HG03469 (cell line): ENCODE measurements around the gene AFDN.

ENCODE experiments used
- ATAC-seq: cut with Tn5 transposase; IDR thresholded peaks from one replicate; pipeline ENCODE4 v1.9.1; 2021; ENCODE audit warnings: mild to moderate bottlenecking, moderate library complexity, moderate number of reproducible peaks; ENCODE audit not compliant: unreplicated experiment

The AFDN gene

DNA sequence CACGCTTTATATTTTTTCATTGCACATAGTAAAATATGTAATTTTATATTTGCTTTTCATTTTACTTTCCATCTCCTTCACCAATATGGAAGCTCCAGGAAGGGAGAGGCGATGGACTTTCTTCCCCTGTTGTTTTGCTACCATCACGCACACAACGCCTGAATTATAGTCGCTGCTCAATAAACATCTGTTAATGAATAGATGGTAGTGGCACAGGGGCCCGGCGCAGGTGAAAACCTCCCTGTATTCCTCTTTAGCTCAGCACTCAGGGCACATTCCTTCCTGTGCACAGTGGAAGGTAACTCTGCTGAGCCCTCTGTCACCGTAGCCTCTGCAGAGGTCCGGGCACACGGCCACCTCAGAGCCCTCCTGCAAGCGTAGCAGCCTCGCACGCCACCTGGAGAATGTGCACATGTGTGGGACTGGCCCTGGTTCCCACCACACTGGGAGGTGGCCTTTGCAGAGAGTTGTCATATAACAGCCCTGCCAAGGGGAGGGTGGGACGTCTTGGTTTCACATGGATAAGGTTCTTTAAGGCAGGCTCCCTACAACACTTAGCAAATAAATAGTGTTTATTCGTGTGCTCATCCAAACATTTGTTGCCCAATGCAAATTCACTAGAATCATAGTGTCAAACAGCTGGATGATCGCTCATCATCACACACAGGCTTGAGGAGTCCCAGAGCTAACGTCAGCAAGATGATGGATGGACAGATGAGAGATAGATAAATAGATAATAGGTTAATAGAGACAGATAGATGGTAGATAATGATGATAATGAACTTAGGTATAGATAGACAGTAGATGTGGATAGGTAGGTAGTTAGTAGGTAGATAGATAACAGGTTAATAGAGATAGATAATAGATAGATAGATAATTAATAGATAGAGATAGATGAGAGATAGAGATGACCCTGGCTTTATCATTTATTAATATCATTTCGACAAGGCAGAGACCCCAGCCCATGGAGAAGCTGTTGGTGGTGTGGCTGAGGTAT, 32.3 kb upstream of the AFDN start:
- no peak for ATAC-seq

DNA sequence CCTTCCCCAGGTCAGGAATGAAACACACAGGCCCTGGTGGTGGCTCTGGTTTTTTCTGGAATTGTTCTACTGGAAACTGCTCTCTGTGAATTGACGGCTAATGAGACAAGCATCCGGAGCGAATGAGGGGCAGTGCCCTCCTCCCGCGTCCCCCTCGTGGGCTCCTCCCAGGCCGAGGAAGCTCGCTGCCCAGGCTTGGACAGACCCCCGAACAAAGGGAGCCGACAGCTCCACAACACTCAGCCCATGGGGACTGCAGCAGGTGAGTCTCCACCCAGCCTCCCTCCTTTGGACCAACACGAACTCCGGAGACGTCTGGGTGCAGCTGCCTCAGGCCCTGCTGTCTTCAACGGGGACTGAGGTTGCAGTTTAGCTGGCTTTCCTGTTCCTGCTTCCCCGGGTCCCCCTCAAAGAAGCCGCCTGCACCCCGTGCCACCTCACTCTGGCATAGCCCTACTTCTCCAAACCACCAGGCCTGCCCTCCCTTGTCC, 31.3 kb upstream of the AFDN start:
- ATAC-seq, result no peak

DNA sequence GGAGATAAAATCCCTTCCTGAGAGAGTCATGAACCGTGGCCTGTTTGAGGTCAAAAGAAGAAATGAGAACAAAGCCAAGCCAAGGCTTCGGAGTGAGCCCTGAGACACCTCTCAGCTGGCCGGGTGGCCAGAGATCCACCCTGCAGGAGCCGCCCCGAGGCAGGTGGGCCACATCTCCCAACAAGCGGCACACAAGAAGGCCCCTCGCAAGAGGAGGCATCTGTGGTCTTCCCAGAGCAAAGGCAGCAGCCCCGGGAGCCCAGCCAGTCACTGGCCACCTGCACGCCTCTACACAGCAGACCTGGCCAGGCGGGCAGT, 30.9 kb upstream of the AFDN start:
- ATAC-seq, result no peak

DNA sequence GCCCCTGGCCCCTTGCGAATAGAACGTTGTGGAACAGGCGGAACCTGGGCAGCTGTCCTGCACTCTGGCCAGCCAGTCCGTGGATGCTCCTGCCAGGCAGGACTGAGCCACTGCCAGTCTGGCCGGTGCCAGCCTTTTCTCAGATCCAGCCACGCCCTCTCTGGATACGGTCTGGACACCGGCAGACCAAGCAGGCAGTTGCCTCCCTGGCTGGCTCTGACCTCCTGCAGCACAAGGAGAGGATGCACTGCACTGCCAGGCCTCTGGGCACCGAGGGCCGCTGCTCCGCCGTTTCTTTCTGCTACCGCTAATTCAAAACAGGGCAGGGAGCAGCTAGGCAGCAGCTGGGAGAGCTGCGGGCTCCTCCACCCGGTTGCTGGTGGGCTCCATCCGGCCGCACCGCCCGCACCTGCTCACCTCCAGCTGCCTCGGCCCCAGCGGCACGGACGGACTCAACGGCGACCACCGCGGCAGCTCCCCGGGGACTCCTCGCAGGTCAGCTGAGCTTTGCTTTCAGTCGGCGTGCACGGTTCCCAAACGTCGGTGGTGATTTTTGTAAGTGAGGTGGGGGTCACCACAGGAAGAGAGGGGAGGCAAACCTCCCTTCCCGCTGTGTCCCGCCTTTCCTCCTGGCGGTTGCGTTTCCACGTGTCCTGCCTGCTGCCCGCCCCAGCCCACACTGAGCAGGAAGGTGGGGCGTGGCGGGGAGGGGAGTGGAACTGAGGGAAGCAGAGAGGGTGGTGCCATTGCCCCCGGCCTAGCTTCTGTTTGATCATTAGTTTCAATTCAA, 30.3 kb upstream of the AFDN start:
- ATAC-seq, result no peak

DNA sequence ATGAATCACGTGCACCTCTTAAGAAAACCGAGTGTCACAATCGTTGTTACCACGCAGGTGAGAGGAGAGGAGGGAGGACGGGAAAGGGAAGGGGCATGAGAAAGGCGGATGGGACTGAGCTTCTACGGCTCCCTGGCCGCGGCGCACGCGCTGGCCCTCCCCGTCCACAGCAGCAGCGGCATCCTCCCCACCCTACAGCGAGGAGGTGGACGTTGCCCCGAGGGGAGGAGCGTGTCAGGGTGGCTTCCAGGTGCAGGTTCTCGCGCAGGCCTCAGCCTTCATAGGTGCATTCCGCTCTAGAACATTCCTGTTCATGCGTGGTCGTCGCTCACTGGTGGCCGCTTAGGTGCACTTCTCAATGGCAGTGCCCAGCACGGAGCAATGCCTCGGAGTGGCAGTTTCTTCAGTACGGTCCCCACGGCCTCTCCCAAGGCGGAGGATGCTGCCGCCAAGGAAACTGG, 29.7 kb upstream of the AFDN start:
- ATAC-seq, result no peak

DNA sequence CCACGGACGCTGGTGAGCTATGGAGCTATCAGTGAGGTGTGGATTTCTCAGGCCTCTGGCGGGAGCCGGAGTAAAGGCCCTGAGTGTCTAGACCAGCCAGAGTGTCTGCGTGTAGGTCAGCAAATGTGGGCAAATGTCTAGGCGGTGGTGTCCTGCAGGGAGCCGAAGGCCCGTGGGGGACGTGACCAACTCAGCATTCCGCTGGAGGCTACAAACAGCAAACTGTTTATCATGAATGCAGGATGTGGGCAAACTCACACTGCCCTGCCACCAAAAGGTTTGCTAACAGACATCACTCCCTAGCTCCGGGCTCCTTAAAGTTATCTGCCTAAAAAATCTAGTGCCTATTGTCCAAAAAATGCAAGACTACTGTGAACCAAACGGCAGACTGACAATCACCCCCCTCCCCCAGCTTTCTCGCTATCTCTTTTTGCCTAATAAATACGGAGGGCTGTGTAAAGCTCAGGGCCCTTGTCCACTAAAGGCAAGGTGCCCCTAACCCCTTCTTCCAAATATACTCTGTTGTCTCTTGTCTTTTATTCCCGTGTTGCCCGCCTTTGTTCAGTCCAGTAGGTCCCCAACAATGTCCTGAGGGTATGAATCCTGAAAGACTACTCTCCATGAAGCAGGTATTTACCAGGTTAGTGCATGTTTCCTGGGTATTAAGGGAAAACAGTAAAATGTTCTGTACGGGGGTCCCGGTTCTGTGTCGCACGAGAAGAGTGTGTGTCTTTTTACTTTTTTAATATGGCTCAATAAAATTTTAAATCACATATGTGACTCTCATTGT, 29.0 kb upstream of the AFDN start:
- no peak for ATAC-seq

DNA sequence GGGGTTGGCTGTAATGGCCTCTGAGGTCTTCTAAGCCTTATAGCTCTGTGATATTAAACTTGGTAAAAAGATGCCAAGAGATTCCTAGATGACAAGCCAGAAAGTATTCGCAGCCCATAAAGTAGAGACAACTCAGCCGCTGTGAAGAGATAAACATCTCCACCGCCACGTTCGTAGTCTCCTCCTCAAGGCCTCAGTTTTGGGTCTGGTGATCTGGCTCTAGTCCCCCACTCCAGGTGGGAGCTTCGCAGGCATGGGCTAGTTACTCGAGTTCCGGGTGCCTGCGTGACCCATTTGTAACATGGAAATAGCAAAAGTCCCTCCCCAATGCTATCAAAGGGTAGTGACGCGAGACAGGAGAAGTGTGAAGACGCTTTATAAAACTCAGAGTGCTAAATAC, 28.3 kb upstream of the AFDN start:
- ATAC-seq, result no peak

DNA sequence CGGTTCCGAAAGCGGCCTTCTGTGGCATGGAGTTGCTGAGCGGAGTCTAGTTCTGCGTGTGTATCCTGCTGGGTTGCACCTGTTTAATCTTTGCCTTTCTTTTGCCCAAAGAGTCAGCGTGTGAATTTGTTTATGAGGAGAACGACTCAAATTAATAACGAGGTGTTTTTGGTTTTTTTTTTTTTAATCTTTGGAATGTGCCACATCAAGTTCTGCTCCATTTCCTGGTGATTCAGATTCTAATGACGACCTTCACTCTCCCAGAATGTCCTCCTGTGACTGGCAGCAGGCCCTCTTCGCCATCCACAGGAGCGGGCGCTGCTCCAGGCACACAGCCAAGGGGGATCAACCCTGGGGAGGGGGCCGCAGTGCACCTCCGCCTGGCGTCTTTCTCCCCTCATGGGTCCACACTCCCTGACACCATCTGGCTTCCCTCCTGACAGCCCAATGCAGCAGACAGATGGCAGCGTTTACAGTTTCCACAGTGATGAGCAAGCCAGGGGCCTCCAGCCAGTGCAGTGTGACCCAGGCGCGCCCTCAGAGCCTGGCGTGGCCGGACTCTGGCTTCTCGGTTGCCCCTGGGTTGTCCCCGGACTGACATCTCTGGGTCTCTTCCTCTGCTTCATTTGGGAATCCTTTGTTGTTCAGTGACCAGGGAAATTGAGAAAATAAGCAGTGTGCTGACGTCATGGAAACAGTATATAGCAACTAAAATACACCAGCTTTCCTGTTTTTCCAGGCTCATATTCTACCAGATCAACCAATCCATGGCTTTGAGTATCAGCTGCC, 27.5 kb upstream of the AFDN start:
- ATAC-seq, result no peak

DNA sequence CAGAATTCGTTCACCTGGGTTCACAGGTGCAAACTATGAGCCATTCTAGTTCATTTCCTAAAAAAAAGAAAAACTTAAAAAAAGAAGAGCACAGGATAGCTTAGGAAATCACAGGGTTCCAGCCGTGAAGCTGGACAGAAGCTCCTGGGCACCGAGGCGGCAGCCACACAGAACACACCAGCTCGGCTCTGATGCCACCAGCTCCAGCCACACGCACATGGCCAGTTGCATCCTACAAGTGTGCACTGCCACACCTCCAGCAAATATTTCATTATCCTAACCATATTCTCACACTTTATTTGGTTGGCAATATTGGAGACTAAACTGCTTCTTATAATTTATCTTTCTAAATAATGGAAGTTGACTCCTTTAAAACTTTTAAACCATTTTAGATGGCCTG, 26.2 kb upstream of the AFDN start:
- no peak for ATAC-seq

DNA sequence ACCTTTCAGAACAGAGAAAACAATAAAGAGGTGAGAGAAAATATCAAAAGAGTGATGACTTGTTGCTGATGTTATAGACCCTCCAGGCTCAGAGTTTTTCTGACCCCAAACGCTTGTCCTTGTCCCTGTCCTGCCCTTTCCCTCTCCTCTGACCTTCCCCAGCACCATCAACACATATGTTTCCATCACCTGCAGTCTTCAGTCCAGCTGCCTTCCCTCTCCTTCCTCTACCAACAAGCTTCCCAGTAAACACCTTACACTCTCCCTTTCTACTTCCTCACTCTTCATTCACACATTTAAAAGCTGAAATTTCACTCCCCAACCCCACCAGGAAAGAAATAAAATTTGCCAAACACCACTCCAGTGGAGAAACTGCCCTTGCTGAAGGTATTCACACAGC, 25.4 kb upstream of the AFDN start:
- no peak for ATAC-seq

DNA sequence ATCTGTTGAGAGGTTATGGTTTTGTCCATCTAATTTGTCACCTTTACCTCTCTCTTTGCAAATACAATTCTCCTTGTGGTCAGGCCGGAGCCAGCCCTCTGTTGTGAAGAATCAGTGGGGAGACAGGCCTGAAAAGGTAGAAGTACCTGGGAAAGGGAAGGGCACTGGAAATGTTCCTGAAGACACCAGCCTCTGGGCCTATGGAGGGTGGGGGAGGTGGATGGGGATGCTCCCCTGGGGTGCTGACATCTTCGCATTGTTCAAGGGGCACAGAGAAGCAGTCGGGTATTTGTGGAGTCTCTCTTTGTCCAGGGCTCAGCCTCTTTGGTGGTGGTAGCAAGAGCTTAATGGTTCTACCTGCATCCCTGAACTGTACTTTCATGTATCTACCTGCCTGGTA, 24.4 kb upstream of the AFDN start:
- ATAC-seq, result no peak

DNA sequence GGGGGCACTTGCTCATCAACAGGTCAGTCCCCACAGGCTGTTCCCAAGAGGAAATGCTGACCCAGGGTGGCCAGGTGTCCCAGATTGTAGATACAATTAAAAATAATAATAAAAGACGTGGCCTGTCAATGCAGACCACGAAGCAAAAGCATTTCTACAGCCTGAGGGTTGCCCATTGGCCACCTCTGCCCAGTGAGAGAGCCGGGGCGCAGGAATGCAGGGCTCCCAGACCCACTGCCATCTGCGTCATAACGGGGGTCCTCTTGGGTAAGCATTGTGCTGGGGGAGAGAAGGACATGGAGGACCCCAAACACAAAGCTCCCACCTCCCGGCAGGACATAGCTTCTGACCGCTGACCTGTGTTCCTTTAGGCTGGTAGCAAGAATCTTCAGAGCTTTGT, 22.9 kb upstream of the AFDN start:
- no peak for ATAC-seq

DNA sequence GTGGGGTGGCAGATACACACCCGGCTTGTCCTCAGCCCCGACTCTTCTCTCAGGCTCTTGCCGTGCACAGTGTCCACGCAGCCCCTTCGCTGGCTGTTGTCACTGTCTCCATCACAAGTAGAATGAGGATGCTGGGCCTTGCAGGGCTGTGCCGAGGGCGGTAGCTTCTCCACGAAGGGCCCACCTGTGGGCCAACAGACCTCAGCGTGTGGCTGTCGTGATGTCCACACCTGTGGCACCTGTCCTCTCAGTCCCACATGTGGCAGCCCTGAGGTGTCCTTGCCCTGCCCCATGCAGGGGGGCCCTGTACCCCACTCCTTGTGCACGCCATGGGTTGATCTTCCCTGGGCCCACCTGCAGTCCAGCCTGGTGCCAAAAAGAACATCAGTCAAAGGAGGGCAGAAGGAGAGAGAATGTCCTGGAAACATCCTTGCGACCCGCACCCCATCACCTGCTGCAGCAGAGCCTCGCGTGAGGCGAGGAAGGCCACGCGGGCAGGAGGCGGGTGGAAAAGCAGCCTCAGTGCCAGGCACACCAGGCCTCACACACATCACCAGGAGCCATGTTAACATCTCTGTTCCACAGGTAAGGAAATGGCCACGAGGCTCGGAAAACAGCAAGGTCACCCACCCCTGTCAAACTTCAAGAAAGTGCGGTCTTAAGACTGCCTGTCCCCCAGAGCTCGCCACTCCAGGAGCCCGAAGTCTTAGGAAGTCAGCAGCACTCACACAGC, 22.3 kb upstream of the AFDN start:
- ATAC-seq, result no peak

DNA sequence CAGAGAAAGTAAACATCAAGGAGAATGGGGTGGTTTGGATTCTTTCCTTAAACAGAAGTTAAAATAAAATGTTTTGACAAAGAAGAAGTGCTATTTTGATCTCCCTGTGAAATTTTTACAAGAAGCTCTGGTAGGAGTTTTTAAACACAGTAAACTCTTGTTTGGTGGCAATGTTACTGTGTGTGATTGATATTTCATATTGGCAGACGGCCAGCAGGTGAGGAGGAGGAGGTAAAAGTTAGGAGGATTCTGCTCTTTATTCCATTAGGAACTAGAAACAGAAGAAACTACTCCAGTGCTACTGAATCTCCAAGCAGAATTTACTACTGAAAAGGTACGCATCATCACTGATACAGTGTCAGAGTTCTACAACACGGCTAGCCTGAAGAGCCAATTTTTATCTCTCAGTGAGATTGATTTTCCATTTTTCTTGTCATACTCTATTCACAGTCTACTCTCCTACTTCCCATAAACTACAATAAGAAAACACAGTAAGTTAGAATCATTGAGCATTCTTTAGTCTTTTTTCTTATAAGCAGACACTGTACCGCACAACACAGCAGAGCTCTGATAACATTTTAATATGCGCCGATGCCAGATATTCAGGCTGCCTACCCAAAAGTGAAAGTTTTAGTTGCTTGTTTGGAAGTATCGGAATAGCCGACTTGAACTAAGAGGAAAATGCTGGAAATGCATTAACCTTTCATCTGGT, 21.2 kb upstream of the AFDN start:
- no peak for ATAC-seq

DNA sequence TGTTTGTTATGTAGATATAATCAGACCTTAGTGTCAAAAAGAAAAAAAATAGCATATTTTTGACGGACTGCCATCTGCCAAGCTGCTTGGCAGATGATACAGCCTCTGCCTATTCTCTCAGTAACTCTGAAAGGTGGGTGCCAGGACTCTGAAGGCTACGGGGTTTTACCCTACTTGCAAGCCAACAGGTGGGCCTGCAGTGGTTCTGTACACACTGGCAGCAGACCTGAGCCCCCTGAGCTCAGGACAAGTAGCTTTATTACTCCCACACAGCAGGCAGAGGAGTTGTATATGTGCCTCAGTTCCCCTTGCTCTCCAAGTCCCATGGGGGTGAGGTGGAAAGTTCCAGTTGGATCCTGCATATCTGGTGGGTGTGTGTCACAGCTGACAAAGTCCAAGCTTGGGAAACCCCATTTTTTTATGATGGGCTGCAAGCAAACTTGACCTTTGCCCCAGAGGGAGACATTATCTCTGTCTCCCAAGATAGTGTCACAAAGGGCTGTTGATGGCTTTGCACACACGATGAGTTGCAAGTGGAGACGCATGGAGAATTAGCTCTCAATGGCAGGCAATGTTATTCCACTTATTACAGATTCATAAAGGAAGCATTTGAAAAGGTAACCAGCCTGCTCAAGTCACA, 20.5 kb upstream of the AFDN start:
- no peak for ATAC-seq

DNA sequence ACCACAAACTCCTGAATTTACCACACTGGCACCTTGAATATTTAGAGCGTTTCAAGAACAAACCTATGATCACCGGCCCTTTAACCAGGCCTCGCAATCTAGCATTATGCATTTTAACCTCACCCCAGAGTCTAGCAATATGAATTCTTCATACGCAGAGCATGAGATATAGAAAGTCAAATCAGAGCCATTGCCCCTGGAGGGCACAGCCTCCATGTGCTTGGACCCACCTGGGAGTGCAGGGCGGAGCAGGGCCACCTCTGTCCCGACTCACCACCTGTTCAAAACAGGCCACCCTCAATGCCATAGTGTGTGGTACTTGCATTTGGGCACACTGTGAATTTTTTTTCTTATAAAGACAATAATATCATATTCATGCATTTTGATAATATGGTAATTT, 19.5 kb upstream of the AFDN start:
- ATAC-seq, result no peak

DNA sequence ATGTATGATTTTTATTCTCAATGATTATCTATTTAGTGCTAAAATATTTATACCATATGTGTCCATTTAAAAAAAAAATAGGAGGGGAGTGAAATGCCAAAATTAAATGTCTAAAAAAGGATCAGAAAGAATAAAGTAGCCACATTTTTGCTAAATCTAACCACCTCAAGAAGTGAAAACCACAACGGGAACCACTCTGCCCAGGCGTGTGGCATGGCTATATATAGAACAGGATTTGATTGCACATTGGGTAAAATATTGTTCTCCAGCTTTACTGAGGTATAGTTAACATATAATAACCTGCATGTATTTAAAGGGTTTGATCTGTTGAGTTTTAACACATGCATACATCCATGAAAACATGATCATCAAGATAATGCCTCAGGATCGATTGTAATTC, 19.0 kb upstream of the AFDN start:
- no peak for ATAC-seq

DNA sequence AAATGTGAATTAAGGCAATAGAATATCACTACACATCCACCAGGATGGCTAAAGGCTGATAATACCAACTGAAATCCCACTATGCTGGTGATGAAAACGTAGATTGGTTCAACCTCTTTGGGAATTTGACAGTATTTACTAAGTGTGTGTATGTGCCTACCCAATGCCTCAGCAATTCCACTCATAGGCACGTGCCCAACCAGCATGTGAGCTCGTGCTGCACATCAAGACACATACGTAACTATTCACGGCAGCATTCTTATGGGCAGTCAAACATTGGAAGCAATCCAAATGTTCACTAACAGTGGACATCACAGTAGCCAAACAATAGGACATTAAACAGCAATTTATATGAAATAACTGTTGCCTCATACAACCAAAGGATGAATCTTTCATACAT, 15.7 kb upstream of the AFDN start:
- no peak for ATAC-seq
